MM.1S (cell line): Measurements from ENCODE around the gene RAPGEF4.
"Not testable (repeated sequence)": the region's sequence is repeated elsewhere in the genome, so short reads cannot be mapped to it uniquely, and the experiment has no call there.

ENCODE experiments used
- DNase-seq: peaks from one replicate; pipeline ENCODE4 v3.0.0-alpha.2; 2015
- H2AFZ ChIP-seq: fragments of 300-600 bp; sonication (generic); 2 replicates; pipeline ENCODE4 v1.6.0; 2016; ENCODE audit warnings: antibody characterized with exemption, low read length
- H3F3A ChIP-seq: fragments of 300-600 bp; sonication (generic); 2 replicates; pipeline ENCODE4 v1.6.1; 2016; ENCODE audit warnings: mild to moderate bottlenecking, antibody characterized with exemption, low read length, moderate library complexity, mixed read lengths; ENCODE audit not compliant: insufficient read depth
- H3K27ac ChIP-seq: fragments of 300-600 bp; sonication (generic); 2 replicates; pipeline ENCODE4 v1.5.1; 2016; ENCODE audit warnings: mild to moderate bottlenecking, low read length
- H3K27me3 ChIP-seq: fragments of 300-600 bp; sonication (generic); replicated peaks from 2 replicates; pipeline ENCODE4 v1.6.0; 2016; ENCODE audit warnings: low read length; ENCODE audit not compliant: insufficient read depth
- H3K36me3 ChIP-seq: fragments of 300-600 bp; sonication (generic); replicated peaks from 2 replicates; pipeline ENCODE4 v1.6.1; 2016; ENCODE audit warnings: mild to moderate bottlenecking, low read length, mixed read lengths; ENCODE audit not compliant: insufficient read depth
- H3K4me1 ChIP-seq: fragments of 300-600 bp; sonication (generic); 2 replicates; pipeline ENCODE4 v1.6.1; 2016; ENCODE audit warnings: low read length, mixed read lengths
- H3K4me2 ChIP-seq: fragments of 300-600 bp; sonication (generic); 2 replicates; pipeline ENCODE4 v1.6.0; 2016; ENCODE audit warnings: low read depth, low read length
- H3K4me3 ChIP-seq: fragments of 300-600 bp; sonication (generic); 2 replicates; pipeline ENCODE4 v1.5.1; 2016; ENCODE audit warnings: low read length, mixed read lengths
- H3K79me2 ChIP-seq: fragments of 300-600 bp; sonication (generic); 2 replicates; pipeline ENCODE4 v1.6.1; 2016; ENCODE audit warnings: mixed run types, low read length, mixed read lengths
- H3K9ac ChIP-seq: fragments of 300-600 bp; sonication (generic); 2 replicates; pipeline ENCODE4 v1.6.1; 2016; ENCODE audit warnings: low read length, mixed read lengths
- H3K9me2 ChIP-seq: fragments of 300-600 bp; sonication (generic); replicated peaks from 2 replicates; pipeline ENCODE4 v1.6.1; 2016; ENCODE audit warnings: mild to moderate bottlenecking, low read length, mixed read lengths; ENCODE audit not compliant: insufficient read depth
- H3K9me3 ChIP-seq: fragments of 300-600 bp; sonication (generic); replicated peaks from 2 replicates; pipeline ENCODE4 v1.6.1; 2016; ENCODE audit warnings: mild to moderate bottlenecking, low read length, mixed read lengths; ENCODE audit not compliant: insufficient read depth
- H4K20me1 ChIP-seq: fragments of 300-600 bp; sonication (generic); 2 replicates; pipeline ENCODE4 v1.6.1; 2016; ENCODE audit warnings: mild to moderate bottlenecking, low read length, moderate library complexity, mixed read lengths; ENCODE audit not compliant: insufficient read depth
- CTCF ChIP-seq: fragments of 300-600 bp; sonication (generic); IDR thresholded peaks from 2 replicates; pipeline ENCODE4 v1.5.1; 2016; ENCODE audit warnings: antibody characterized with exemption, low read length, mixed read lengths
- EZH2 ChIP-seq: fragments of 300-600 bp; sonication (generic); optimal IDR thresholded peaks from 2 replicates; pipeline ENCODE3; 2017; ENCODE audit warnings: low read depth, mild to moderate bottlenecking, antibody characterized with exemption, low read length, mixed read lengths
- EZH2phosphoT487 ChIP-seq: fragments of 300-600 bp; sonication (generic); IDR thresholded peaks from 2 replicates; pipeline ENCODE4 v1.6.1; 2018; ENCODE audit warnings: antibody characterized with exemption, low read length

The RAPGEF4 gene

GRCh38 chr2:173090973-173091660 is 355.5 kb downstream of the RAPGEF4 start:
- DNase-seq = no peak
- no peak overlapping the region for H3K9ac ChIP-seq
- no peak overlapping the region for H2AFZ ChIP-seq
- H3K4me2 ChIP-seq = no peak overlapping the region
- H3K4me1 ChIP-seq = no peaks in the 10 kb centered on the region
- no peak overlapping the region for H3K4me3 ChIP-seq
- no peaks in the 10 kb centered on the region for H3K36me3 ChIP-seq
- no peaks in the 10 kb centered on the region for H3K9me3 ChIP-seq
- no peaks in the 10 kb centered on the region for H4K20me1 ChIP-seq
- no peaks in the 10 kb centered on the region for H3F3A ChIP-seq
- no peaks in the 10 kb centered on the region for H3K9me2 ChIP-seq
- H3K27ac ChIP-seq = no peak overlapping the region
- H3K79me2 ChIP-seq = no peaks in the 10 kb centered on the region
- TF ChIP-seq EZH2 = no peak
- peak; percentile 43 for TF ChIP-seq CTCF
- no peak for TF ChIP-seq EZH2phosphoT487
- H3K27me3 ChIP-seq = no peaks in the 10 kb centered on the region

- no peaks in the 10 kb centered on the region for H3K27me3 ChIP-seq
- no peaks in the 10 kb centered on the region for H3F3A ChIP-seq
- H3K36me3 ChIP-seq = no peaks in the 10 kb centered on the region
- H3K4me2 ChIP-seq = no peak overlapping the region
- H2AFZ ChIP-seq = no peak overlapping the region
- H3K9ac ChIP-seq = no peak overlapping the region
- no peak for DNase-seq
- H3K9me3 ChIP-seq = no peaks in the 10 kb centered on the region
- H3K27ac ChIP-seq = no peak overlapping the region
- H3K9me2 ChIP-seq = no peaks in the 10 kb centered on the region
- H4K20me1 ChIP-seq = no peaks in the 10 kb centered on the region
- H3K4me3 ChIP-seq = no peak overlapping the region
- H3K4me1 ChIP-seq = no peaks in the 10 kb centered on the region
- TF ChIP-seq EZH2phosphoT487 (no peak), EZH2 (no peak), CTCF (no peak)
- no peaks in the 10 kb centered on the region for H3K79me2 ChIP-seq
Measured at GRCh38 chr2:173091910-173092309, 356.3 kb downstream of the RAPGEF4 start.

GRCh38 chr2:173092844-173093402 is 357.3 kb downstream of the RAPGEF4 start:
- Histone ChIP-seq H3K9me2 (no peaks in the 10 kb centered on the region), H3K9me3 (no peaks in the 10 kb centered on the region), H2AFZ (no peak overlapping the region), H3K36me3 (no peaks in the 10 kb centered on the region), H3K27ac (no peak overlapping the region), H3K4me1 (no peaks in the 10 kb centered on the region), H3K79me2 (no peaks in the 10 kb centered on the region), H3K4me2 (no peak overlapping the region), H3K9ac (no peak overlapping the region), H3F3A (no peaks in the 10 kb centered on the region), H3K27me3 (no peaks in the 10 kb centered on the region), H4K20me1 (no peaks in the 10 kb centered on the region), H3K4me3 (no peak overlapping the region)
- no peak for TF ChIP-seq EZH2phosphoT487
- no peak for TF ChIP-seq CTCF
- TF ChIP-seq EZH2 = no peak
- no peak for DNase-seq

- H3K4me3 ChIP-seq, H4K20me1 ChIP-seq, H3K9me2 ChIP-seq, H3K27ac ChIP-seq, H3K27me3 ChIP-seq, H3K4me2 ChIP-seq, H3K9me3 ChIP-seq, H2AFZ ChIP-seq, H3F3A ChIP-seq, H3K79me2 ChIP-seq, H3K4me1 ChIP-seq, H3K36me3 ChIP-seq, DNase-seq, H3K9ac ChIP-seq: not testable (repeated sequence)
Measured at GRCh38 chr2:173093617-173094016, 358.0 kb downstream of the RAPGEF4 start.
